Natural killer cell treated with Interleukin-12 subunit alpha and Interleukin-12 subunit beta and Interleukin-15 and Interleukin-18, amount 100 ng/mL, for 72 hours (primary cell): ENCODE measurements around the gene TMEM116. TPM values are rescaled to one million over a fixed set of nuclear protein-coding genes. Genes with fewer than 3 reads are reported as not detected.
"Not testable (repeated sequence)": the region's sequence is repeated elsewhere in the genome, so short reads cannot be mapped to it uniquely, and the experiment has no call there.

ENCODE experiments used
- ATAC-seq, 2 donors: fragments of 150-1000 bp; cut with Tn5 transposase in 1 of 2; sonication (Bioruptor Pico), chemical (Tn5 transposase) in 1 of 2; 2 replicates each; pipeline ENCODE4 v1.10.0; 2021
- DNase-seq: peaks from one replicate; pipeline ENCODE4 v3.0.0; 2022; ENCODE audit warnings: low spot score
- H3K27ac Mint-ChIP-seq, 2 donors: 1 replicate in 1 of 2; 2 replicates in 1 of 2; pipeline ENCODE4 v1.8.0; 2022; ENCODE audit warnings: mixed read lengths in 2 of 2, mild to moderate bottlenecking in 1 of 2, moderate library complexity in 1 of 2
- H3K27me3 Mint-ChIP-seq, 2 donors: 1 replicate in 1 of 2; 2 replicates in 1 of 2; pipeline ENCODE4 v1.8.0; 2022; ENCODE audit warnings: mixed read lengths in 2 of 2
- H3K36me3 Mint-ChIP-seq: one replicate; pipeline ENCODE4 v1.8.0; 2022; ENCODE audit warnings: mixed read lengths
- H3K4me1 Mint-ChIP-seq, 2 donors: 1 replicate in 1 of 2; 2 replicates in 1 of 2; pipeline ENCODE4 v1.8.0; 2022; ENCODE audit warnings: low read depth in 2 of 2, mixed read lengths in 2 of 2, mild to moderate bottlenecking in 1 of 2
- H3K4me3 Mint-ChIP-seq: one replicate; pipeline ENCODE4 v1.8.0; 2022; ENCODE audit warnings: mixed read lengths
- H3K9me3 Mint-ChIP-seq: 2 replicates; pipeline ENCODE4 v1.8.0; 2022; ENCODE audit warnings: mixed read lengths
- total RNA-seq, 2 donors: library from RNA; stranded (reverse); gene quantifications; one replicate each; pipeline ENCODE4 v1.2.3, GENCODE V29; 2022

The TMEM116 gene
- total RNA-seq, 2 donors from 2014 or later: 6.2 to 17.3 TPM

- Mint-ChIP-seq H3K27me3 (no peaks in the 10 kb centered on the region), H3K27ac (peak overlapping the region; percentile 4 to 52), H3K9me3 (no peaks in the 10 kb centered on the region), H3K4me1 (peaks cover 29 to 43% of the 10 kb centered on the region in 2 donors), H3K36me3 (peaks cover 16% of the 10 kb centered on the region), H3K4me3 (no peak overlapping the region)
- no peak for ATAC-seq
- DNase-seq: no peak
Observed at GRCh38 chr12:112018571-112019237, 5.7 kb upstream of the TMEM116 start.

GRCh38 chr12:112017041-112017440 lies 4.1 kb upstream of the TMEM116 start:
- H3K27me3 Mint-ChIP-seq: no peaks in the 10 kb centered on the region
- H3K9me3 Mint-ChIP-seq: no peaks in the 10 kb centered on the region
- H3K4me1 Mint-ChIP-seq: peaks cover 36 to 38% of the 10 kb centered on the region in 2 donors
- peaks cover 10% of the 10 kb centered on the region for H3K36me3 Mint-ChIP-seq
- ATAC-seq (no peak), DNase-seq (no peak)
- no peak overlapping the region for H3K27ac Mint-ChIP-seq
- no peak overlapping the region for H3K4me3 Mint-ChIP-seq

- no peaks in the 10 kb centered on the region for H3K9me3 Mint-ChIP-seq
- H3K27ac Mint-ChIP-seq: peak overlapping the region; percentile 17 to 47
- peaks cover 9% of the 10 kb centered on the region for H3K36me3 Mint-ChIP-seq
- H3K4me1 Mint-ChIP-seq: peaks cover 44 to 48% of the 10 kb centered on the region in 2 donors
- peak overlapping the region; percentile 51 for H3K4me3 Mint-ChIP-seq
- DNase-seq (no peak), ATAC-seq (no peak)
- H3K27me3 Mint-ChIP-seq: no peaks in the 10 kb centered on the region
Observed at GRCh38 chr12:112015938-112016337, 3.0 kb upstream of the TMEM116 start.

- Mint-ChIP-seq H3K27me3 (no peaks in the 10 kb centered on the region), H3K4me3 (peak overlapping the region; percentile 84), H3K27ac (peak overlapping the region; percentile 96 to 97), H3K9me3 (no peaks in the 10 kb centered on the region), H3K36me3 (peaks cover 9% of the 10 kb centered on the region), H3K4me1 (peaks cover 44 to 46% of the 10 kb centered on the region in 2 donors)
- peak in 1 of 2 donors; percentile 45 for ATAC-seq
- peak; percentile 63 for DNase-seq
Observed at GRCh38 chr12:112013601-112014402, 837 bp upstream of the TMEM116 start.

GRCh38 chr12:112011685-112012084 lies 1.3 kb downstream of the TMEM116 start:
- Mint-ChIP-seq H3K4me3 (peak overlapping the region; percentile 84), H3K9me3 (no peaks in the 10 kb centered on the region), H3K27ac (peak overlapping the region; percentile 96 to 97), H3K27me3 (no peaks in the 10 kb centered on the region), H3K36me3 (peaks cover 9% of the 10 kb centered on the region), H3K4me1 (peaks cover 34 to 39% of the 10 kb centered on the region in 2 donors)
- no peak for ATAC-seq
- no peak for DNase-seq

GRCh38 chr12:112010415-112011344 lies 2.3 kb downstream of the TMEM116 start:
- H3K9me3 Mint-ChIP-seq: no peaks in the 10 kb centered on the region
- H3K4me1 Mint-ChIP-seq: peaks cover 32 to 42% of the 10 kb centered on the region in 2 donors
- DNase-seq (no peak), ATAC-seq (no peak)
- H3K27me3 Mint-ChIP-seq: no peaks in the 10 kb centered on the region
- peak overlapping the region in 1 of 2 donors; percentile 97 for H3K27ac Mint-ChIP-seq
- peak overlapping the region; percentile 84 for H3K4me3 Mint-ChIP-seq
- H3K36me3 Mint-ChIP-seq: peaks cover 2% of the 10 kb centered on the region

- H3K4me3 Mint-ChIP-seq, H3K9me3 Mint-ChIP-seq, H3K36me3 Mint-ChIP-seq, DNase-seq, ATAC-seq, H3K27me3 Mint-ChIP-seq: not testable (repeated sequence)
- Mint-ChIP-seq H3K4me1 (peaks cover 31 to 41% of the 10 kb centered on the region in 2 donors), H3K27ac (peak overlapping the region in 1 of 2 donors; percentile 32)
Observed at GRCh38 chr12:112009596-112009995, 3.4 kb downstream of the TMEM116 start.

- no peak overlapping the region for H3K4me3 Mint-ChIP-seq
Observed at GRCh38 chr12:112008918-112009317, 4.0 kb downstream of the TMEM116 start.

GRCh38 chr12:112007945-112008344 lies 5.0 kb downstream of the TMEM116 start:
- ATAC-seq (no peak), DNase-seq (no peak)
- H3K4me1 Mint-ChIP-seq: peaks cover 26 to 37% of the 10 kb centered on the region in 2 donors
- H3K27ac Mint-ChIP-seq: no peak overlapping the region
- H3K9me3 Mint-ChIP-seq: no peaks in the 10 kb centered on the region
- H3K36me3 Mint-ChIP-seq: no peaks in the 10 kb centered on the region
- H3K27me3 Mint-ChIP-seq: no peaks in the 10 kb centered on the region
- H3K4me3 Mint-ChIP-seq: no peak overlapping the region

More at GRCh38 chr12:112008918-112009317, 4.0 kb downstream of the TMEM116 start:
- DNase-seq: no peak
- no peak overlapping the region for H3K27ac Mint-ChIP-seq
- peaks cover 26 to 36% of the 10 kb centered on the region in 2 donors for H3K4me1 Mint-ChIP-seq
- ATAC-seq: no peak
- H3K9me3 Mint-ChIP-seq: no peaks in the 10 kb centered on the region
- no peaks in the 10 kb centered on the region for H3K36me3 Mint-ChIP-seq
- no peaks in the 10 kb centered on the region for H3K27me3 Mint-ChIP-seq

GRCh38 chr12:112005419-112006395 lies 7.3 kb downstream of the TMEM116 start:
- peaks cover 18 to 38% of the 10 kb centered on the region in 2 donors for H3K4me1 Mint-ChIP-seq
- DNase-seq (no peak), ATAC-seq (no peak)
- no peaks in the 10 kb centered on the region for H3K9me3 Mint-ChIP-seq
- H3K4me3 Mint-ChIP-seq: no peak overlapping the region
- peak overlapping the region; percentile 0 to 12 for H3K27ac Mint-ChIP-seq
- H3K27me3 Mint-ChIP-seq: no peaks in the 10 kb centered on the region
- no peaks in the 10 kb centered on the region for H3K36me3 Mint-ChIP-seq

GRCh38 chr12:112004041-112004440 lies 8.9 kb downstream of the TMEM116 start:
- no peak overlapping the region for H3K27ac Mint-ChIP-seq
- H3K4me1 Mint-ChIP-seq: peaks cover 20 to 36% of the 10 kb centered on the region in 2 donors
- H3K27me3 Mint-ChIP-seq: no peaks in the 10 kb centered on the region
- no peak overlapping the region for H3K4me3 Mint-ChIP-seq
- DNase-seq (no peak), ATAC-seq (no peak)
- H3K9me3 Mint-ChIP-seq: no peaks in the 10 kb centered on the region
- H3K36me3 Mint-ChIP-seq: no peaks in the 10 kb centered on the region

- Mint-ChIP-seq H3K4me3 (peak overlapping the region; percentile 68), H3K27me3 (no peaks in the 10 kb centered on the region), H3K27ac (peak overlapping the region; percentile 72 to 83), H3K36me3 (no peaks in the 10 kb centered on the region), H3K4me1 (peaks cover 20 to 44% of the 10 kb centered on the region in 2 donors), H3K9me3 (no peaks in the 10 kb centered on the region)
- ATAC-seq: no peak
- no peak for DNase-seq
Observed at GRCh38 chr12:112001576-112001975, 11.4 kb downstream of the TMEM116 start.
